Measurements from ENCODE around the gene FSD1.
"Not testable (repeated sequence)": the region's sequence is repeated elsewhere in the genome, so short reads cannot be mapped to it uniquely, and the experiment has no call there.

FSD1 gene

GRCh38 chr19:4267101-4267900, 37.1 kb upstream of the FSD1 start:
- peak overlapping the region; percentile 50 for H3K27ac ChIP-seq
- TF ChIP-seq ZFX (IDR thresholded peaks at IDR 0.05): no peak
- TF ChIP-seq, protein P1, sequence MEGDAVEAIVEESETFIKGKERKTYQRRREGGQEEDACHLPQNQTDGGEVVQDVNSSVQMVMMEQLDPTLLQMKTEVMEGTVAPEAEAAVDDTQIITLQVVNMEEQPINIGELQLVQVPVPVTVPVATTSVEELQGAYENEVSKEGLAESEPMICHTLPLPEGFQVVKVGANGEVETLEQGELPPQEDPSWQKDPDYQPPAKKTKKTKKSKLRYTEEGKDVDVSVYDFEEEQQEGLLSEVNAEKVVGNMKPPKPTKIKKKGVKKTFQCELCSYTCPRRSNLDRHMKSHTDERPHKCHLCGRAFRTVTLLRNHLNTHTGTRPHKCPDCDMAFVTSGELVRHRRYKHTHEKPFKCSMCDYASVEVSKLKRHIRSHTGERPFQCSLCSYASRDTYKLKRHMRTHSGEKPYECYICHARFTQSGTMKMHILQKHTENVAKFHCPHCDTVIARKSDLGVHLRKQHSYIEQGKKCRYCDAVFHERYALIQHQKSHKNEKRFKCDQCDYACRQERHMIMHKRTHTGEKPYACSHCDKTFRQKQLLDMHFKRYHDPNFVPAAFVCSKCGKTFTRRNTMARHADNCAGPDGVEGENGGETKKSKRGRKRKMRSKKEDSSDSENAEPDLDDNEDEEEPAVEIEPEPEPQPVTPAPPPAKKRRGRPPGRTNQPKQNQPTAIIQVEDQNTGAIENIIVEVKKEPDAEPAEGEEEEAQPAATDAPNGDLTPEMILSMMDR (conservative IDR thresholded peaks at IDR 0.05): peak; percentile 91

- peak overlapping the region; percentile 50 for H3K27ac ChIP-seq
- TF ChIP-seq, protein P1 (conservative IDR thresholded peaks at IDR 0.05): no peak; the same call in none of the 2 replicates
- no peak for TF ChIP-seq ZFX (IDR thresholded peaks at IDR 0.05)
Measured at GRCh38 chr19:4267901-4268815, 36.2 kb upstream of the FSD1 start.

DNA sequence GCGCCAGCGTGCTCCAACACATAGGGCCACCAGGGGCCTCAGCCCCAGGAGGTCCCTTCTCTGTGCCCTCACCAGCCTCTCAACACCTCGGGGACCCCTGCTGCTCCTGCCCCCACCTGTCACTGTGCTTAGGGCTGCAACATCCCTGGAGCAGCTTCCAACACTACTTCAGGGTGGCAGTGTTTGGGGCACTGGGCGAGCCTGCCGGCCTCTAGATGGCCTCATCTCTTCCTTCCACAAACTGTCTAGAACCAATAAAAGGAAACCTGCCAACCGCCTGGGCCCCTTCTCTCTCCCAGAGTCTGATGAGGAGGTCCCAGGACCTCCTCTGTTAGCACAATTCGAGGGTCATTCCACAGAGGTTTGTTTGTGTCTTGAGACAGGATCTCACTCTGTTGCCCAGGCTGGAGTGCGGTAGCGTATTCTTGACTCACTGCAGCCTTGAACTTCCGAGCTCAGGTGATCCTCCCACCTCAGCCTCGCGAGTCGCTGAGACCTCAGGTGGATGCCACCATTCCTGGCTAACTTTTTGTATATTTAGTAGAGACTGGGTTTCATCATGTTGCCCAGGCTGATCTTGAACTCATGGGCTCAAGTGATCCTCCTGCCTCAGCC, 35.5 kb upstream of the FSD1 start:
- TF ChIP-seq ZFX (IDR thresholded peaks at IDR 0.05): no peak
- TF ChIP-seq, protein P1 (conservative IDR thresholded peaks at IDR 0.05): no peak
- H3K27ac ChIP-seq: peak overlapping the region; percentile 50

- no peak overlapping the region for H3K27ac ChIP-seq
Measured at GRCh38 chr19:4272894-4273293, 31.5 kb upstream of the FSD1 start.

GRCh38 chr19:4274321-4274686, 30.1 kb upstream of the FSD1 start:
- H3K27ac ChIP-seq: not testable (repeated sequence)

More at GRCh38 chr19:4272894-4273293, 31.5 kb upstream of the FSD1 start:
- no peak for TF ChIP-seq ZFX (IDR thresholded peaks at IDR 0.05)
- TF ChIP-seq, protein P1 (conservative IDR thresholded peaks at IDR 0.05): no peak

GRCh38 chr19:4277191-4277696, 27.2 kb upstream of the FSD1 start:
- no peak for TF ChIP-seq ZFX (IDR thresholded peaks at IDR 0.05)
- TF ChIP-seq, protein P1 (conservative IDR thresholded peaks at IDR 0.05): no peak
- no peak overlapping the region for H3K27ac ChIP-seq

DNA sequence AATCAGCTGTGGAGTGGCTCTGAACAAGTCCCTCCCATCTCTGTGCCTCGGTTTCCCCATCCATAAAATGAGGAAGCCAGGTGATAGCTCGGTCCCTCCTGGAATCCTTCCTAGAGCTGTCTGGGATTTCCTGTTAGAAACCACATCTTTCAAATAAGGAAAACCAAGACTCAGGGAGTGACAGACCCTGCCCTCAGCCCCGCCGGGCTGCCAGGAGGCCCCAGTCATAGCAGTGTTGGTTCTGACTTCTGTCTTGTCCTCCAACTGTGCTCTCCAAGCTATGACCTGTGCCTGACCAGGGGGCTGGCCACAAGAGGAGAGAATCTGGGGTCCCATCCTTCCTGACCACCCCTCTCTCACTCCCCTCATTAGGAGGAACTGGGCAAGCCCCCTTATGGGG, 26.4 kb upstream of the FSD1 start:
- H3K27ac ChIP-seq: no peak overlapping the region
- TF ChIP-seq, protein P1 (conservative IDR thresholded peaks at IDR 0.05): no peak
- TF ChIP-seq ZFX (IDR thresholded peaks at IDR 0.05): no peak

Measured in C4-2B (cell line).